Occipital lobe (tissue), 2 donors: ENCODE data around the gene ABCA2. TPM values are rescaled to one million over a fixed set of nuclear protein-coding genes. Genes with fewer than 3 reads are reported as not detected.

Source experiments
- DNase-seq: peaks from one replicate; lab custom pipeline; 2025; lab: John Stamatoyannopoulos, UW
- total RNA-seq: library from RNA; depleted of rRNA; stranded (reverse); fragments of >200 nt; gene quantifications from one replicate; pipeline ENCODE4 v1.2.3, GENCODE V29; 2014

The ABCA2 gene
- total RNA-seq, 1 donor from 2014 or later: 20.9 TPM

- no peak for DNase-seq
These were observed 59.5 kb downstream of the ABCA2 start for GRCh38 chr9:136968333-136969127.

GRCh38 chr9:136965771-136966484 is 62.1 kb downstream of the ABCA2 start:
- peak; percentile 27 for DNase-seq

- DNase-seq: no peak
These were observed 63.1 kb downstream of the ABCA2 start for GRCh38 chr9:136964833-136965422.

- DNase-seq: no peak
These were observed 63.8 kb downstream of the ABCA2 start for GRCh38 chr9:136964171-136964689.

- DNase-seq: no peak
These were observed 64.3 kb downstream of the ABCA2 start for GRCh38 chr9:136963751-136964150.

- no peak for DNase-seq
These were observed 64.7 kb downstream of the ABCA2 start for GRCh38 chr9:136963341-136963740.

GRCh38 chr9:136962701-136963248 is 65.3 kb downstream of the ABCA2 start:
- no peak for DNase-seq

- DNase-seq: no peak
These were observed 65.9 kb downstream of the ABCA2 start for GRCh38 chr9:136962163-136962562.

GRCh38 chr9:136961279-136962065 is 66.6 kb downstream of the ABCA2 start:
- no peak for DNase-seq

- no peak for DNase-seq
These were observed 67.1 kb downstream of the ABCA2 start for GRCh38 chr9:136960938-136961275.

GRCh38 chr9:136960212-136960937 is 67.7 kb downstream of the ABCA2 start:
- no peak for DNase-seq

GRCh38 chr9:136958898-136959850 is 68.9 kb downstream of the ABCA2 start:
- no peak for DNase-seq

GRCh38 chr9:136958473-136958872 is 69.6 kb downstream of the ABCA2 start:
- DNase-seq: no peak

GRCh38 chr9:136957901-136958300 is 70.1 kb downstream of the ABCA2 start:
- DNase-seq: no peak

GRCh38 chr9:136957461-136957860 is 70.6 kb downstream of the ABCA2 start:
- DNase-seq: no peak
